8988T (cell line): ENCODE results near the gene ITLN1.

ENCODE experiments used
- DNase-seq: peaks from one replicate; pipeline ENCODE4 v3.0.0; 2011

Gene ITLN1

DNA sequence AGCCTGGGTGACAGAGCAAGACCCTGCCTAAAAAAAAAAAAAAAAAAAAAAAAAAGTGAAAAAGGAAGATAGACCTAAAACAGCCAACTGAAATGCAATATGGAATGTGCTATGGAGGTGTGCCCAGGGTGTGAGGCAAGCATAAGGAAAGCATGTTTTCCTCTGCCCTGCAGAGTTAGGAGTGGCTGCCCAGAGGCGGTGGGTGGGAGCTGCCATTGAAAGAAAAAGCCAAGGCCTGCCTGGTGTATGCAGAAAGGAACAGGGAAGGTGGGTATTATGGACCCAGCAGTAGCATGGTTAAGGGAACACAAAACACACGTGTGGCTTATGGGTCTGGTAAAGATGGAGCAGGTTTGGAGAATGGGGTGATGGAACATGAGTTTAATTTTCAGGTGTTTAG, 31.2 kb downstream of the ITLN1 start:
- no peak for DNase-seq

GRCh38 chr1:160853014-160853413, 32.0 kb downstream of the ITLN1 start:
- no peak for DNase-seq

- no peak for DNase-seq
Observed at GRCh38 chr1:160850993-160851392, 34.0 kb downstream of the ITLN1 start.

DNA sequence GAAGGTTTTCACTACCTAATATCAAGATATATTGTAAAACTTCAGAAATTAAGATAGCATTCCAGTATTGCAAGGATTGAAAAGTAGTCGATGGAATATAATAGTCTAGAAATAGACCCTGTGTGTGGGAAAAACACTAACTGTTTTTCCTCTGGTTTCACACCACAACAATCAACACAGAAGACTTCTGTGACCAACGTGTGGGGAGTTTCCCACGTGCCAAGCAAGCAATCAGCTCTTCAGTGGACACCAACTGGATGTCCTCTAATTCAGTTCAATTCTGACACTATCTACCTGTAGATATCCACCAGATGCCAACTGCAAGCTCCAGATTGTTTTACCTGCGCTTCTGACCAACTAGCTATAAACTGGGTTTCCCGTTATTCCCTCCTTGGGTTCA, 34.4 kb downstream of the ITLN1 start:
- DNase-seq, result no peak

- no peak for DNase-seq
Observed at GRCh38 chr1:160846281-160846680, 38.7 kb downstream of the ITLN1 start.

DNA sequence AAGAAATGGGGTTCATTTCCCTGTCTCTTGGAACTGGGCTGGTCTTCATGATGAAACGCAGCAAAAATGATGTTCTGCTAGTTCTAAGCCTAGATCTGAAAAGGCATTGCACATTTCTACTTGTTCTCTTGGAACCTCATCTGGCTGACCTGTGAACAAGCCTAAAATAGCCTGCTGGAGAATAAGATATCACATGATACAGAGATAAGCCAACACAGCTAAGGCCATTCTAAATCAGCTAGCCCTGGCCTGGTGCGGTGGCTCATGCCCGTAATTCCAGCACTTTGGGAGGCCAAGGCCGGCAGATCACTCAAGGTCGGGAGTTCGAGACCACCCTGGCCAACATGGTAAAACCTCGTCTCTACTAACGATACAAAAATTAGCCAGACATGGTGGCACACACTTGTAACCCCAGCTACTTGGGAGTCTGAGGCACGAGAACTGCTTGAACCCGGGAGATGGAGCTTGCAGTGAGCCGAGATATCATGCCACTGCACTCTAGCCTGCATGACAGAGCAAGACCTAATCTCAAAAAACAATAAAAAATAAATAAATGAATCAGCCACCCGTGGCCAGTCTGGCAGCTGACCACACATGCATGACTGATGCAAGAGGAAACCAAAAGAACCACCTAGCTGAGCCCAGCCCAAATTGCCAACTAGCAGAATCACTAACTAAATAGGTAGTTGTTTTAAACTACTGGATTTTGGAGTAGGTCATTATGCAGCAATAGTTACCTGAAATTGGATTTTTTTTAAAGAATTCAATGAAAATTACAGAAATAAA, 40.3 kb downstream of the ITLN1 start:
- DNase-seq, result no peak

DNA sequence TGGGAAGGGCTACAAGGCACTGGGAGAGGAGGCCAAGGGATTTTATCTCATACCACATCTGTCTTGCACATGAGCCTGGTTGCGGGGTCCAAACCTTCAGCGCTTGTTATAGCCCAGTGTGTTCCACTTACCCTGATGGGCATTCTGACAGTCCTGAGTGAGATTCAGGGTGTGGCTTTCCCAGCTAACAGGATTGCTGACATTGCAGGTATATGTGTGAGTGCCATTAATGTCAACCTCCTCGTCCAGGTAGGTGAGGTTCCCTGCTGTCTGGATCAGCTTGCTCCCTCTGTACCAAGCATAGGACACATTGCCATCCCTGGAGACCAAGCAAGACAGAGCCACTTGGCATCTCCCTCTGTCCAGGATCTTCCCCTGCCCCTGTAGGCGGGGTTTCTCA, 43.9 kb downstream of the ITLN1 start:
- no peak for DNase-seq

- no peak for DNase-seq
Observed at GRCh38 chr1:160839746-160840145, 45.2 kb downstream of the ITLN1 start.

DNA sequence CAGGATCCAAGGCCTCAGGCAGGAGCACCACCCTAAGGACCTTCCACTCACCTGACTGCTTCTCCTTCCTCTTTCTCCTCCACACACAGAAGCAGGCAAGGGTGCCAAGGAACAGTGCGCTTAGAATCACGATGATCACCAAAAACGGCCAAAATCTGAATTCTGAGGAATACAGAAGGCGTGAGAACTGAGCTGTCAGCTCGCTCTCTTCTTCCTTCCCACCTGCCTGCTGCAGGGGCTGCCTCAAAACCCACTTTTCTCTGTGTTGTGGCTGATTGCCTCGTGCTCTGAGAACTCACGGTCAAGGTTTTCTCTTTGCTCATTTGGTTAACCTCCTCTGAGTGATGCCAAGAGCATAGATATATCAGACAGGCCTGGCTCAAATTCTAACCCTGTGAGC, 46.1 kb downstream of the ITLN1 start:
- no peak for DNase-seq

DNA sequence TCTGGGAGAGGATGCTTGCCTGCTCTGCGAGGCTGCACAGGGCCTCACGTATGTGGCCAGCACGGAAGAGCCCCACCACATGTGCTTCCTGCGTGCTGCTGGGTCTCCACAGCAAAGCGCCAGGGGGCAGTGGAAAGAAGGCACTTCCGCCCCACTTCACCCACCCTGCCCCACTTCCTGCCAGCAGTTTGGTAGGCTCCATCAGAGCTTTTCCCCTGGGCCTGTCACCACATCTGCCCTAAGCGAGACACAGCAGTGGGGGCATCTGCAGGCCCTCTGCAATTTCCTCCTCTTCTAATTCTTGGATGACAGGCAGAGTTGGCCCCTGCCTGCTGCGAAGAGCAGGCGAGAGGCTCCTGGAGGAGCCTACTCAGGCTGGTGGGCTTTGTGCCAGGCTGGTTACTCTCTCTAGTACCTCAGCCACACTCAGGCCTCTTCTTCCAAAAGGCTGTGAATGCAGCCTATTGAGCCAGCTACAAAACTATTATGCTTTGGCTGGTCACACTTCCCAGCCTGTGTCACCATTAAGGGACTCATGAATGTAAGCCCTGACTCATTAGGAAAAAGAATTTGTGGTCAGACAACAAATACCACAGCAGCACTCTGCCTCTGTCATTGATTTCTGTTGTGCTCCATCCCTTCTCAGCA, 47.3 kb downstream of the ITLN1 start:
- no peak for DNase-seq

GRCh38 chr1:160836981-160837557, 47.9 kb downstream of the ITLN1 start:
- no peak for DNase-seq

DNA sequence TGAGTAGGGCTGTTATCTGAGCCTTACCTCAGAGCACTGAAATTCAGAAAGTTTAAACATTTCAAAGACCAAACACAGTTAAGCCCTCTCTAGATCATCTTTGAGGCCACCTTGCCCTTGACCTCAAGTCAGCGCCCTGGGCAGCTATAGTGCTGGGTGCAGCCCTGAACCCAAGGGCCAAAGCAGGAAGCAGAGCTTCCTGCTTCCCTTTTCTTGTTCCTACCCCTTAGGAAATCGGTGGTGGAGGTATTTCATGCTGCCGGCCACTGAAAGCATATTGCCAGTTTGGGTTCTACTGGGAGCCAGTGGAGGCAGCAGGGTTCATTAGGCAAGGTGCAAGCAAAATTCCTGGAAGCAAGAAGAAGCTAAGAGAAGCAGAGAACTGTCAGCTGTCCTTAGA, 48.4 kb downstream of the ITLN1 start:
- DNase-seq, result no peak

- no peak for DNase-seq
Observed at GRCh38 chr1:160835751-160836150, 49.2 kb downstream of the ITLN1 start.

- DNase-seq, result no peak
Observed at GRCh38 chr1:160834945-160835565, 49.9 kb downstream of the ITLN1 start.

DNA sequence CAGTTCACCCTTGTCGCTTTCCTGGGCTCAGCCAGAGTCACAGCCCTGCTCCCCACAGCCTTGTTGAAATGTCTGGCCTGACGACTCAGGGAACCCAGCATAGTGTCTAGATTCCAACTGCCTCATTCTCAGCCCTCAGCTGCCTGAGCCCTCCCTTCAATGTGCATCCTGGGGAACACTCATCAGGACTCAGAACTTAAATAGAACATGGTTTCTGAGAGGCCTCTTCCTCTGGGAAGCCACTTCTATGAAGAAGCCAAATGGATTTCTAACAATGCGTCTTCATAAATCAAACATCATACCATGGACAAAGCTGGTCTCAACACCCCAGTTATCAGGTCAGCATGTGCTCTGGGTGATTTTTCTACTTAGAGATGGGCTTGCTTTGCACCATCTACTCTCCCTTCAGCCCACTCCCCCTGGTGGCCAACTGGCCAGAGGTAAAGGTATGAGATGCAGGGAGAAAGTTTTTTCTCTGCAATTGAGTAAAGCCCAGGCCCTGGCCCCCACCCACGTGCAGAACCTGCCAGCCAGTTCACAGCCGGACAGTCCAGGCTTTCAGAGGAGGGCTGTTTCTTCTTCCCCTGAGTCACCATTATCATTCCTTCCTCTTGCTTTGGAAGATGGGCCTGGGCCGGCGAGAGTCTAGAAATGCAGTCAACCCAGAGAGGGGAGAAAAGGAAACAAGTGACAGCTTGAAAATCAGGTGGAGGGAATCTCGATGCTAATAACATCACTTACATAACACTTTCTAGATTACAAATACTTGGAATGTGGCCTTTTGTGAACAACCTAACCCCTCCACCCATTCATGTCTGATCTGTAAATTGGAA, 54.4 kb downstream of the ITLN1 start:
- DNase-seq, result peak; percentile 43

DNA sequence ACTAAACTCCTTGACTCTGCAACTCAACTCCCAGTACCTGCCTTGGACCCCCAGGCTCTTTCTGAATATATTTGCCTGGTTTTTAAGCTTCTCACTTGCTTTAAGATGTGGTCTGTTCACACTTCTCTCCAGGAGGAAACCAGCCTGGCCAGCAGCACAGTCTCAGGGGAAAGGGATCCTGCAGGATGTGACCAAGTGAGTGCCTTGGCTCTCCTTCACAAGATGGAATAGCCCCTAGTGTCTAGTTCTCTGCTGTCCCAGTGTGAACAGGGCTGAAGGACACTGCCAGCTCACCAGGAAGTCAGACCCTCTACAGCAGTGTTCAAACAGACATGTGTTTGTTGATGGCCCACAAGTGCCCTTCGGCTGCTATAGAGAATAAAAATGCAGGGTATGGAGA, 55.2 kb downstream of the ITLN1 start:
- DNase-seq, result no peak

DNA sequence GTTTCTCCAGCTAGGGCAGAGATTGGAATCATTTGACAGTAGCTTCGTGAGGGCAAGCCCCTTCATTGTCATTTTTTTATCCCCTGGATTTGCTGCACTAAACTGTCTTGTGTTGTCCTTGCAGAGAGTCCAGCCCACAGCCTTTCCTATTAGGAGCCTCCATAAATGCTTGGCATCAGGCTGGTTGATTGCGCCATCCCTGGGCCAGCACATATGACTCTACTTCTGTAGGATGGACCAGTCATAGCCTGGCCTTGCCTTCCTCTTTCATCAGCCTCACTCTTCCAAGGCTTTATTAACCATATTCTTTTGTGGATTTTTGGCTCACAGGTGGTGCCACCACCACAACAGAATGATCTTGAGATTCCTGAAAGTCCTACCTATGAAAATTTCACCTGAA, 57.6 kb downstream of the ITLN1 start:
- DNase-seq, result no peak

DNA sequence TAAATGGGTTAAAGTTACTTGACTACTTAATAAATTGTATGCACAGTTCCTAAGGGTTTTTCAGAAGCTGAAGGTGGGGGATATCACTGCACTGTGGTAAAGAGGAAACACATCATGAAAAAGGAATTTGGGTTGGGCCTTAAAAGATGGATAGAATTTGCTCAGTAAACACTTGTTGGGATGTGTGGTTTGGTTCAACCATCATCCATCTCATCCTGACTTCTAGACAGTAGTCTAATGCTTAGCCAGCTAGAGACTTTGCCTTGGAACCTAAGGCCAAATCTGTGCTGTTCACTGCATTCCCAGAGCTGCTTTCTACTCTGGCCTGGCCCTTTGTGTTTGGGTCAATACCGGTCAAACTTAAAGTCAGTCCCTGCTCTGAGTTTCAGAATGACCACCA, 58.4 kb downstream of the ITLN1 start:
- DNase-seq, result no peak
